BJ (cell line): ENCODE measurements around the gene SEMA4B. TPM values are rescaled to one million over a fixed set of nuclear protein-coding genes. Genes with fewer than 3 reads are reported as not detected.

Source experiments
- CTCF ChIA-PET: fragments of 350-600 bp; formaldehyde crosslinking; extraction: SDS; loops from one replicate; lab custom pipeline; 2021; ENCODE audit warnings: antibody characterized with exemption, inconsistent platforms; lab: Yijun Ruan, JAX
- POLR2A ChIA-PET: fragments of 300-600 bp; sonication (Branson Sonifier 250); formaldehyde crosslinking; extraction: SDS; loops from one replicate; lab custom pipeline; 2021; ENCODE audit warnings: antibody characterized with exemption; lab: Charles Lee
- DNase-seq: peaks from one replicate; pipeline ENCODE4 v3.0.0-alpha.2; 2011; ENCODE audit warnings: low read depth
- H3K27me3 ChIP-seq: 2 replicates; pipeline ENCODE4 v1.6.0; 2011; ENCODE audit warnings: low read length; ENCODE audit not compliant: control insufficient read depth, insufficient read depth
- H3K36me3 ChIP-seq: 2 replicates; pipeline ENCODE4 v1.5.1; 2011; ENCODE audit warnings: low read length; ENCODE audit not compliant: control insufficient read depth, insufficient read depth
- H3K4me3 ChIP-seq: 2 replicates; pipeline ENCODE4 v1.5.1; 2011; ENCODE audit warnings: low read depth, mild to moderate bottlenecking, control low read depth, low read length
- CTCF ChIP-seq: IDR thresholded peaks from 2 replicates; pipeline ENCODE4 v1.5.1; 2011; ENCODE audit warnings: low read depth, mild to moderate bottlenecking, control low read depth, inconsistent platforms, low read length, moderate library complexity; ENCODE audit not compliant: insufficient read depth
- polyA plus RNA-seq: library from polyadenylated mRNA; depleted of rRNA; stranded (reverse); fragments of >200 nt; gene quantifications from 2 replicates; pipeline ENCODE4 v1.2.3, GENCODE V29; 2011

SEMA4B gene
- polyA plus RNA-seq, 1 experiment = 17.5 TPM

- H3K27me3 ChIP-seq = no peaks in the 10 kb centered on the region
- CTCF ChIA-PET = interaction anchor here (0.6 to 3.3 kb wide), 8 partner anchors 11 to 74 kb away, joined by 3 to 18 read pairs (median 4); no protein-coding TSS in a partner anchor
- peaks cover 2% of the 10 kb centered on the region for H3K36me3 ChIP-seq
- no peak for TF ChIP-seq CTCF
- DNase-seq = no peak
- POLR2A ChIA-PET = interaction anchor here (0.5 kb wide), 1 partner anchor 33 kb away, joined by 5 read pairs; the partner anchor contains the start of gene CIB1
- H3K4me3 ChIP-seq = peak overlapping the region; percentile 78
These were observed 498 bp upstream of the SEMA4B start for GRCh38 chr15:90200534-90201129.

- no peaks in the 10 kb centered on the region for H3K27me3 ChIP-seq
- TF ChIP-seq CTCF = no peak
- peak overlapping the region; percentile 78 for H3K4me3 ChIP-seq
- peaks cover 3% of the 10 kb centered on the region for H3K36me3 ChIP-seq
- CTCF ChIA-PET = interaction anchor here (0.7 to 3.3 kb wide), 5 partner anchors 12 to 92 kb away, joined by 4 to 18 read pairs (median 4); no protein-coding TSS in a partner anchor
- DNase-seq = no peak
- POLR2A ChIA-PET = no interaction called here
These were observed 830 bp downstream of the SEMA4B start for GRCh38 chr15:90201944-90202375.

- ChIA-PET CTCF (interaction anchor here (1.2 to 1.8 kb wide), 2 partner anchors 11 to 18 kb away, joined by 4 read pairs; no protein-coding TSS in a partner anchor), POLR2A (no interaction called here)
- peaks cover 3% of the 10 kb centered on the region for H3K36me3 ChIP-seq
- H3K4me3 ChIP-seq = no peak overlapping the region
- no peak for DNase-seq
- H3K27me3 ChIP-seq = no peaks in the 10 kb centered on the region
- no peak for TF ChIP-seq CTCF
These were observed 1.8 kb downstream of the SEMA4B start for GRCh38 chr15:90202929-90203328.

GRCh38 chr15:90203473-90203872, 2.3 kb downstream of the SEMA4B start:
- POLR2A ChIA-PET = no interaction called here
- CTCF ChIA-PET = interaction anchor here (1.2 kb wide), 1 partner anchor 18 kb away, joined by 4 read pairs; no protein-coding TSS in a partner anchor
- DNase-seq = no peak

More at GRCh38 chr15:90203473-90203872, 2.3 kb downstream of the SEMA4B start:
- no peak overlapping the region for H3K4me3 ChIP-seq
- H3K27me3 ChIP-seq = no peaks in the 10 kb centered on the region
- peaks cover 3% of the 10 kb centered on the region for H3K36me3 ChIP-seq
- TF ChIP-seq CTCF = no peak
